HepG2 (cell line): ENCODE results near the gene AKNA. TPM values are rescaled to one million over a fixed set of nuclear protein-coding genes. Genes with fewer than 3 reads are reported as not detected.

Source experiments
- ATAC-seq: fragments of 200-7000 bp; cut with Tn5 transposase; 3 replicates; pipeline ENCODE4 v1.9.1; 2020; ENCODE audit warnings: mild to moderate bottlenecking, moderate library complexity
- BruUV-seq: library from RNA; stranded (reverse); fragments of 400-500 nt; replicated peaks from 2 replicates; lab custom pipeline; 2021; lab: Mats Ljungman, UMichigan
- CTCF ChIA-PET: fragments of 300-600 bp; formaldehyde crosslinking; extraction: SDS; loops from one replicate; lab custom pipeline; 2021; ENCODE audit warnings: low total read pairs, inconsistent platforms, low intra/inter-chr PET ratio; lab: Yijun Ruan, JAX
- POLR2A ChIA-PET: fragments of 350-600 bp; sonication (Branson Sonifier 250); formaldehyde crosslinking; loops from one replicate; lab custom pipeline; 2020; ENCODE audit warnings: antibody characterized with exemption, inconsistent platforms; lab: Yijun Ruan, JAX
- DNase-seq: peaks from one replicate; pipeline ENCODE4 v3.0.0-alpha.2; 2015; ENCODE audit warnings: low spot score
- FAIRE-seq: peaks from 3 replicates; lab custom pipeline; 2011; peaks lifted over from hg19 to GRCh38; lab: Jason Lieb, UNC
- H2AFZ ChIP-seq: one replicate; pipeline ENCODE4 v1.6.1; 2011; ENCODE audit warnings: low read length, inconsistent platforms
- H3K27ac ChIP-seq: fragments of 300-600 bp; 3 replicates; pipeline ENCODE4 v1.8.0; 2011; ENCODE audit warnings: mixed run types, mild to moderate bottlenecking, mixed read lengths, low read length, inconsistent platforms; ENCODE audit not compliant: insufficient read depth; ENCODE audit errors: extremely low read length
- H3K27me3 ChIP-seq, 2 experiments: fragments of 200-600 bp in 1 of 2; 2 replicates in 1 of 2; 3 replicates in 1 of 2; pipeline versions ENCODE4 v1.6.0 to v1.8.0; 2011; ENCODE audit warnings: low read length in 2 of 2, mild to moderate bottlenecking in 2 of 2, moderate library complexity in 2 of 2, inconsistent platforms in 1 of 2; ENCODE audit not compliant: insufficient read depth in 2 of 2, control insufficient read depth in 1 of 2
- H3K36me3 ChIP-seq, 2 experiments: fragments of 200-600 bp in 1 of 2; replicated peaks in 1 of 2; 2 replicates in 1 of 2; 3 replicates in 1 of 2; pipeline versions ENCODE4 v1.5.1 to v1.8.0; 2011; ENCODE audit warnings: low read length in 2 of 2, inconsistent platforms in 1 of 2; ENCODE audit not compliant: insufficient read depth in 2 of 2, control insufficient read depth in 1 of 2
- H3K4me1 ChIP-seq: 2 replicates; pipeline ENCODE4 v1.5.1; 2012; ENCODE audit warnings: low read length, inconsistent platforms; ENCODE audit not compliant: insufficient read depth
- H3K4me2 ChIP-seq: 2 replicates; pipeline ENCODE4 v1.6.0; 2011; ENCODE audit warnings: low read depth, low read length, inconsistent platforms
- H3K4me3 ChIP-seq, 3 experiments: fragments of 200-600 bp in 1 of 3; sonication (generic), shearing (Covaris generic) in 1 of 3; replicated peaks in 1 of 3; 2 replicates each; pipeline ENCODE4 v1.5.1; 2011 to 2016; ENCODE audit warnings: low read length in 3 of 3, inconsistent platforms in 2 of 3, low read depth in 2 of 3, mild to moderate bottlenecking in 2 of 3, control low read depth in 1 of 3, mixed read lengths in 1 of 3; ENCODE audit not compliant: insufficient read depth in 1 of 3
- H3K79me2 ChIP-seq: one replicate; pipeline ENCODE4 v1.6.1; 2011; ENCODE audit warnings: low read length, inconsistent platforms; ENCODE audit not compliant: insufficient read depth
- H3K9ac ChIP-seq: 2 replicates; pipeline ENCODE4 v1.6.0; 2011; ENCODE audit warnings: mild to moderate bottlenecking, low read depth, low read length, inconsistent platforms; ENCODE audit not compliant: insufficient read depth
- H3K9me3 ChIP-seq: 2 replicates; pipeline ENCODE4 v1.5.1; 2012; ENCODE audit warnings: mild to moderate bottlenecking, low read length
- H4K20me1 ChIP-seq: 2 replicates; pipeline ENCODE4 v1.6.0; 2011; ENCODE audit warnings: inconsistent platforms, mild to moderate bottlenecking, low read length, moderate library complexity; ENCODE audit not compliant: insufficient read depth
- HNRNPLL ChIP-seq: fragments of 200-400 bp; formaldehyde crosslinking; IDR thresholded peaks from 2 replicates; pipeline ENCODE4 v1.6.1; 2017; ENCODE audit warnings: mild to moderate bottlenecking, low read depth, low read length; ENCODE audit not compliant: poor library complexity, severe bottlenecking
- RBAK ChIP-seq: sonication (generic); formaldehyde crosslinking; IDR thresholded peaks from 2 replicates; pipeline ENCODE4 v1.5.1; 2020; ENCODE audit warnings: mild to moderate bottlenecking, missing genetic modification reagents
- SMC3 ChIP-seq: IDR thresholded peaks from 2 replicates; pipeline ENCODE4 v1.6.1; 2011; ENCODE audit warnings: low read length, improper control_type of control experiment
- STAG1 ChIP-seq: sonication (generic); formaldehyde crosslinking; IDR thresholded peaks from 2 replicates; pipeline ENCODE4 v1.4.0; 2020; ENCODE audit warnings: missing genetic modification reagents
- ZNF232 ChIP-seq: sonication (generic); formaldehyde crosslinking; IDR thresholded peaks from 2 replicates; pipeline ENCODE4 v1.4.0; 2020; ENCODE audit warnings: missing genetic modification reagents, borderline replicate concordance
- ZNF3 ChIP-seq: IDR thresholded peaks from 2 replicates; pipeline ENCODE4 v1.7.0; 2017; ENCODE audit warnings: inconsistent platforms
- ZNF317 ChIP-seq: sonication (generic); formaldehyde crosslinking; IDR thresholded peaks from 2 replicates; pipeline ENCODE4 v1.5.0; 2020; ENCODE audit warnings: mild to moderate bottlenecking, missing genetic modification reagents
- WGBS: methylation state at CpG from one replicate; pipeline ENCODE4 v1.1.6; 2017; ENCODE audit warnings: low lambda C conversion rate; 5-methylcytosine and 5-hydroxymethylcytosine counted together
- in situ Hi-C: cut with HindIII; loops from 2 replicates; pipeline ENCODE4 v1.10.0; 2017; ENCODE audit warnings: low pct_unique_long_range_greater_than_20kb; ENCODE audit not compliant: extremely low pct_ligation_motif_present
- intact Hi-C: fragments of 100-400 bp; cut with micrococcal nuclease; formaldehyde crosslinking; loops from one replicate; pipeline ENCODE4 v1.10.0; 2022; ENCODE audit not compliant: unreplicated experiment
- polyA plus RNA-seq, 8 experiments: library from polyadenylated mRNA; depleted of rRNA in 3 of 8; stranded (reverse) in 7 of 8; unstranded in 1 of 8; fragments of >200 nt; fragmentation: Illumina TruSeq in 4 of 8; extraction: Trizol in 4 of 8; gene quantifications; 2 replicates each; pipeline versions ENCODE4 v1.2.1 to v1.2.3, GENCODE V29; 2011 to 2016; ENCODE audit warnings: low read depth in 4 of 8, missing spikeins in 1 of 8, mixed read lengths in 1 of 8; ENCODE audit not compliant: insufficient read depth in 1 of 8
- total RNA-seq, 5 experiments: library from RNA; depleted of rRNA; stranded (reverse); fragments of >200 nt; fragmentation: Illumina TruSeq; extraction: Trizol; gene quantifications; 2 replicates each; pipeline ENCODE4 v1.2.3, GENCODE V29; 2016; ENCODE audit warnings: low read depth in 1 of 5
- TF ChIP-seq, protein P1 (sequence below): sonication (generic); formaldehyde crosslinking; IDR thresholded peaks from 2 replicates; pipeline ENCODE4 v1.5.0; 2020; ENCODE audit warnings: mild to moderate bottlenecking, missing genetic modification reagents, moderate library complexity
- TF ChIP-seq, protein P2 (sequence below): sonication (generic); formaldehyde crosslinking; IDR thresholded peaks from 2 replicates; pipeline ENCODE4 v1.5.0; 2020; ENCODE audit warnings: missing genetic modification reagents, mild to moderate bottlenecking, borderline replicate concordance
- TF ChIP-seq, protein P3 (sequence below): sonication (generic); formaldehyde crosslinking; IDR thresholded peaks from 2 replicates; pipeline ENCODE4 v1.4.0; 2020; ENCODE audit warnings: missing genetic modification reagents

AKNA gene
- total and polyA plus RNA-seq, 2 of the 13 experiments (the other 11 are each of a cell fraction or from before 2014, with no cell fraction given), result 3.0 to 3.1 TPM

DNA sequence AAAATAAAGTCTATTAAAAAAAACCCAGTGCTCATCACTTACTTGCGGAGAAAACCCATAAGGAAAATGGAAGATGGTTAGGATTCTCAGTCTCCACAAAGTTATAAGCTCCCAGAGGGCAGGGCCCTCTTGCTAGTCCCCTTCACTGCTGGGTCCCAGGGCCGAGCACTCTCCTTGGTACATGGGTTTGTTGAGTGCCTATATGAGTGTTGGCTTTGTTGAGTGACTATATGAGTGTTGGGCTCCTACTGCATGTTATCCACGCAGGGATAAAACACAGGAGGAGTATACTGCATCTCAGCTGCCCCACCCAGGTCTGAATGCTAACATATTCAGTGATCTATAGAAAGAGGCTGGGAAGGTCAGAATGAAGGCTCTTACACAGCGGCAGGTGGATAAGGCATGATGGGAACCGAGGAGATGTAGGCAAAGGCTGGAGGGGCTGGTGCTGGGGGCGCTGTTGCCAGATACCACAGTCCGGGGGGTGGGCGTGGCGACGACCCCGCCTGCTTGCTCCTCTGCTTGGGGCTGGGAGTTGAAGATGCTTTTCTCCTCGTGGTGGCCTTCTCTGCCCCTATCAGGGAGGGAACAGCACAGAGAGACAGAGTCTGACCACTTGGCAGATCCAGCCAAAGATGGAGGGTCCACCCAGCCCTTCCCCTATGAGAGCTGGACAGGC lies 46.5 kb downstream of the AKNA start:
- POLR2A ChIA-PET, result no interaction called here
- H3K4me3 ChIP-seq, result no peak overlapping the region
- no peaks in the 10 kb centered on the region for H3K79me2 ChIP-seq
- no peak overlapping the region for H3K27ac ChIP-seq
- BruUV-seq, result no TSS peak
- intact Hi-C loops (no loop called here), in situ Hi-C loops (no loop called here)
- no peak for ATAC-seq
- H3K4me2 ChIP-seq, result no peak overlapping the region
- DNase-seq, result no peak
- no peaks in the 10 kb centered on the region for H3K4me1 ChIP-seq
- CTCF ChIA-PET, result no interaction called here
- H3K9ac ChIP-seq, result no peak overlapping the region
- H4K20me1 ChIP-seq, result no peaks in the 10 kb centered on the region
- peaks cover 7 to 13% of the 10 kb centered on the region in 2 experiments; a peak in 2 of 5 replicates for H3K36me3 ChIP-seq
- no peak for FAIRE-seq
- H2AFZ ChIP-seq, result no peak overlapping the region
- TF ChIP-seq ZNF3 (CRISPR knock-in tag) (peak; percentile 93), ZNF232 (CRISPR knock-in tag) (no peak)
- 95% methylated on average over 12 of the region's 12 CpGs for WGBS
- H3K9me3 ChIP-seq, result no peaks in the 10 kb centered on the region
- H3K27me3 ChIP-seq, result no peaks in the 10 kb centered on the region

DNA sequence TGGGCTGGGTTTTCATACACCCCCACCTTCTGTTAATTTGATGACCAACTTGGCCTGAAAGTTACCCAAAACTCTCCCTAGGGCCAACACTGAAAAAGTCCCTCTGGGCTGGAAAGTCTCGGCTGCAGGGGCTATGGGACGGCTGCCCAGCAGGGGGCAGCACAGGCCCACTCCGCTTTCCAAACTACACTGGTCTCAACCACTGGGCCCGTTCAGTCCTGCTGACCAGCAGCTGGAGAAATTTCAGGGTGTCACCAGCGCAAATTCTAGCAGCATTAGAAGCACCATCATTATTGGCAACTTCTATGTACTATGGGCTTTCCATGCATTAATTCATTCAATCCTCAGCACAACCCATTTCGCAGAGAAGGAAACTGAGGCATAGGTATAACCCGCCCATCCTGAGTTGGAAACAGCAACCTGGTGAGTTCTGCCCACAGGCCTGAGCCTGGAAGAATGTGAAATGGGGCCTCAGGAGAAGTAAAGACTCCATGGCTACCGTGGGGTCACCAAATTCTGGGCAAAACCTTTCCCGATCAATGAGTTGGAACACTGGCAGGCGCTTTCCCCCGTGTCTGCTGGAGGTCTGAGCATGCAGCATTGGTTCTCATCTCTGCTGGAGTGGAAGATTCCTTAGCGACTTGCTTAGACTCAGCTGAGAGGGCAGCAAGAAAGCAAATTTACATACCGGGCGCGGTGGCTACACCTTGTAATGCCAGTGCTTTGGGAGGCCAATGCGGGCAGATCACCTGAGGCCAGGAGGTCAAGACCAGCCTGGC lies 48.5 kb downstream of the AKNA start:
- H3K4me1 ChIP-seq, result peaks cover 9% of the 10 kb centered on the region
- H4K20me1 ChIP-seq, result no peaks in the 10 kb centered on the region
- intact Hi-C loops (loop anchor here (5.0 kb wide), 1 partner anchor 48 kb away; the partner anchor contains the start of gene AKNA), in situ Hi-C loops (no loop called here)
- no peak overlapping the region for H3K9ac ChIP-seq
- no peak overlapping the region for H3K4me3 ChIP-seq
- ATAC-seq (peak; percentile 84), DNase-seq (peak; percentile 35), FAIRE-seq (peak; percentile 72)
- H3K36me3 ChIP-seq, result peaks cover 1 to 5% of the 10 kb centered on the region in 2 experiments; a peak in 2 of 5 replicates
- no TSS peak for BruUV-seq
- ChIA-PET CTCF (interaction anchor here (0.6 to 0.8 kb wide), 3 partner anchors 65 to 311 kb away, joined by 3 to 4 read pairs (median 3); no protein-coding TSS in a partner anchor), POLR2A (no interaction called here)
- H3K27me3 ChIP-seq, result no peaks in the 10 kb centered on the region
- H3K79me2 ChIP-seq, result no peaks in the 10 kb centered on the region
- no peaks in the 10 kb centered on the region for H3K9me3 ChIP-seq
- WGBS, result 76% methylated on average over 15 of the region's 16 CpGs
- no peak overlapping the region for H3K27ac ChIP-seq
- H2AFZ ChIP-seq, result no peak overlapping the region
- no peak overlapping the region for H3K4me2 ChIP-seq
- TF ChIP-seq ZNF317 (CRISPR knock-in tag) (no peak), RBAK (CRISPR knock-in tag) (no peak), HNRNPLL (no peak), STAG1 (peak; percentile 79), SMC3 (peak; percentile 67; the same call in 1 of the 2 replicates)
- TF ChIP-seq, protein P1, sequence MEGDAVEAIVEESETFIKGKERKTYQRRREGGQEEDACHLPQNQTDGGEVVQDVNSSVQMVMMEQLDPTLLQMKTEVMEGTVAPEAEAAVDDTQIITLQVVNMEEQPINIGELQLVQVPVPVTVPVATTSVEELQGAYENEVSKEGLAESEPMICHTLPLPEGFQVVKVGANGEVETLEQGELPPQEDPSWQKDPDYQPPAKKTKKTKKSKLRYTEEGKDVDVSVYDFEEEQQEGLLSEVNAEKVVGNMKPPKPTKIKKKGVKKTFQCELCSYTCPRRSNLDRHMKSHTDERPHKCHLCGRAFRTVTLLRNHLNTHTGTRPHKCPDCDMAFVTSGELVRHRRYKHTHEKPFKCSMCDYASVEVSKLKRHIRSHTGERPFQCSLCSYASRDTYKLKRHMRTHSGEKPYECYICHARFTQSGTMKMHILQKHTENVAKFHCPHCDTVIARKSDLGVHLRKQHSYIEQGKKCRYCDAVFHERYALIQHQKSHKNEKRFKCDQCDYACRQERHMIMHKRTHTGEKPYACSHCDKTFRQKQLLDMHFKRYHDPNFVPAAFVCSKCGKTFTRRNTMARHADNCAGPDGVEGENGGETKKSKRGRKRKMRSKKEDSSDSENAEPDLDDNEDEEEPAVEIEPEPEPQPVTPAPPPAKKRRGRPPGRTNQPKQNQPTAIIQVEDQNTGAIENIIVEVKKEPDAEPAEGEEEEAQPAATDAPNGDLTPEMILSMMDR (CRISPR knock-in tag), result peak; percentile 83
- TF ChIP-seq, protein P2, sequence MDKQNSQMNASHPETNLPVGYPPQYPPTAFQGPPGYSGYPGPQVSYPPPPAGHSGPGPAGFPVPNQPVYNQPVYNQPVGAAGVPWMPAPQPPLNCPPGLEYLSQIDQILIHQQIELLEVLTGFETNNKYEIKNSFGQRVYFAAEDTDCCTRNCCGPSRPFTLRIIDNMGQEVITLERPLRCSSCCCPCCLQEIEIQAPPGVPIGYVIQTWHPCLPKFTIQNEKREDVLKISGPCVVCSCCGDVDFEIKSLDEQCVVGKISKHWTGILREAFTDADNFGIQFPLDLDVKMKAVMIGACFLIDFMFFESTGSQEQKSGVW (CRISPR knock-in tag), result no peak
- TF ChIP-seq, protein P3, sequence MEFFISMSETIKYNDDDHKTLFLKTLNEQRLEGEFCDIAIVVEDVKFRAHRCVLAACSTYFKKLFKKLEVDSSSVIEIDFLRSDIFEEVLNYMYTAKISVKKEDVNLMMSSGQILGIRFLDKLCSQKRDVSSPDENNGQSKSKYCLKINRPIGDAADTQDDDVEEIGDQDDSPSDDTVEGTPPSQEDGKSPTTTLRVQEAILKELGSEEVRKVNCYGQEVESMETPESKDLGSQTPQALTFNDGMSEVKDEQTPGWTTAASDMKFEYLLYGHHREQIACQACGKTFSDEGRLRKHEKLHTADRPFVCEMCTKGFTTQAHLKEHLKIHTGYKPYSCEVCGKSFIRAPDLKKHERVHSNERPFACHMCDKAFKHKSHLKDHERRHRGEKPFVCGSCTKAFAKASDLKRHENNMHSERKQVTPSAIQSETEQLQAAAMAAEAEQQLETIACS (CRISPR knock-in tag), result no peak
